Progenitor cell of endocrine pancreas (in vitro differentiated cells): ENCODE results near the gene MTMR12. TPM values are rescaled to one million over a fixed set of nuclear protein-coding genes. Genes with fewer than 3 reads are reported as not detected.
A peak's percentile ranks its signal among the peaks of the same experiment; 100 is the strongest.

Experiments
- DNase-seq: peaks from one replicate; pipeline ENCODE4 v3.0.0; 2021; ENCODE audit warnings: low spot score; ENCODE audit not compliant: unreplicated experiment
- H3K27ac Mint-ChIP-seq: 2 replicates; pipeline ENCODE4 v1.8.0; 2021; ENCODE audit warnings: mild to moderate bottlenecking, moderate library complexity, mixed read lengths
- H3K27me3 Mint-ChIP-seq: 2 replicates; pipeline ENCODE4 v1.8.0; 2021; ENCODE audit warnings: mixed read lengths
- H3K36me3 Mint-ChIP-seq: 2 replicates; pipeline ENCODE4 v1.8.0; 2022; ENCODE audit warnings: mixed read lengths; ENCODE audit not compliant: insufficient read depth
- H3K4me1 Mint-ChIP-seq: 2 replicates; pipeline ENCODE4 v1.8.0; 2021; ENCODE audit warnings: low read depth, mixed read lengths
- H3K4me3 Mint-ChIP-seq: 2 replicates; pipeline ENCODE4 v1.8.0; 2021; ENCODE audit warnings: low read depth, mild to moderate bottlenecking, moderate library complexity, mixed read lengths
- H3K9me3 Mint-ChIP-seq: 2 replicates; pipeline ENCODE4 v1.8.0; 2021; ENCODE audit warnings: low read depth, mixed read lengths
- CTCF ChIP-seq: fragments of 200-600 bp; sonication (generic); IDR thresholded peaks from one replicate; pipeline ENCODE4 v1.5.0; 2021; ENCODE audit warnings: antibody characterized with exemption, mild to moderate bottlenecking; ENCODE audit not compliant: unreplicated experiment
- total RNA-seq: library from RNA; stranded (reverse); gene quantifications from 2 replicates; pipeline ENCODE4 v1.2.1, GENCODE V29; 2021

Gene MTMR12
- total RNA-seq, 1 donor from 2014 or later, result 30.6 TPM

- peaks cover 4% of the 10 kb centered on the region for H3K36me3 Mint-ChIP-seq
- H3K9me3 Mint-ChIP-seq, result no peaks in the 10 kb centered on the region
- peak overlapping the region; percentile 90 for H3K4me3 Mint-ChIP-seq
- no peak for TF ChIP-seq CTCF
- no peaks in the 10 kb centered on the region for H3K27me3 Mint-ChIP-seq
- H3K4me1 Mint-ChIP-seq, result peaks cover 31% of the 10 kb centered on the region
- H3K27ac Mint-ChIP-seq, result peak overlapping the region; percentile 97
- no peak for DNase-seq
Measured at GRCh38 chr5:32311404-32312196, 1.1 kb downstream of the MTMR12 start.

- Mint-ChIP-seq H3K36me3 (peaks cover 6% of the 10 kb centered on the region), H3K4me1 (peaks cover 28% of the 10 kb centered on the region), H3K27ac (no peak overlapping the region), H3K27me3 (no peaks in the 10 kb centered on the region), H3K4me3 (peak overlapping the region; percentile 33), H3K9me3 (no peaks in the 10 kb centered on the region)
- TF ChIP-seq CTCF, result no peak
- no peak for DNase-seq
Measured at GRCh38 chr5:32309761-32310160, 3.0 kb downstream of the MTMR12 start.

GRCh38 chr5:32308946-32309345 is 3.8 kb downstream of the MTMR12 start:
- TF ChIP-seq CTCF, result no peak
- Mint-ChIP-seq H3K27me3 (no peaks in the 10 kb centered on the region), H3K27ac (no peak overlapping the region), H3K9me3 (no peaks in the 10 kb centered on the region), H3K36me3 (peaks cover 6% of the 10 kb centered on the region), H3K4me1 (peaks cover 22% of the 10 kb centered on the region), H3K4me3 (no peak overlapping the region)
- DNase-seq, result no peak

- TF ChIP-seq CTCF, result no peak
- H3K27ac Mint-ChIP-seq, result peak overlapping the region; percentile 49
Measured at GRCh38 chr5:32307769-32308194, 5.0 kb downstream of the MTMR12 start.

GRCh38 chr5:32304622-32305021 is 8.1 kb downstream of the MTMR12 start:
- Mint-ChIP-seq H3K27me3 (no peaks in the 10 kb centered on the region), H3K4me1 (peaks cover 28% of the 10 kb centered on the region), H3K9me3 (no peaks in the 10 kb centered on the region), H3K27ac (no peak overlapping the region), H3K4me3 (no peak overlapping the region), H3K36me3 (peaks cover 6% of the 10 kb centered on the region)
- DNase-seq, result no peak
- TF ChIP-seq CTCF, result no peak

More at GRCh38 chr5:32307769-32308194, 5.0 kb downstream of the MTMR12 start:
- no peak overlapping the region for H3K4me3 Mint-ChIP-seq
- DNase-seq, result no peak
- no peaks in the 10 kb centered on the region for H3K27me3 Mint-ChIP-seq
- H3K4me1 Mint-ChIP-seq, result peaks cover 30% of the 10 kb centered on the region
- H3K36me3 Mint-ChIP-seq, result peaks cover 6% of the 10 kb centered on the region
- no peaks in the 10 kb centered on the region for H3K9me3 Mint-ChIP-seq
